ENCODE data around the gene SSBP3.
A peak's percentile ranks its signal among the peaks of the same experiment; 100 is the strongest.

Gene SSBP3

GRCh38 chr1:54407404-54408146 is 1.4 kb upstream of the SSBP3 start:
- H3K27ac ChIP-seq (replicated peaks): peak overlapping the region; percentile 85
- DNase-seq (ENCODE audit: low read depth in 1 of 2, low spot score in 1 of 2): peak; percentile 85 to 86
- H3K4me3 ChIP-seq (replicated peaks; ENCODE audit: insufficient read depth, low read length): peak overlapping the region; percentile 85
- H3K27me3 ChIP-seq (ENCODE audit: insufficient read depth, poor library complexity, severe bottlenecking): no peaks in the 10 kb centered on the region
- TF ChIP-seq GABPA (IDR thresholded peaks at IDR 0.05; ENCODE audit: low read depth) (no peak; the same call in 1 of the 2 replicates), POLR2AphosphoS5 (IDR thresholded peaks at IDR 0.05; ENCODE audit: low read depth) (0 out of 2 replicates have a peak, but pooled peaks have one; percentile 14)

- peak overlapping the region; percentile 85 for H3K4me3 ChIP-seq (replicated peaks; ENCODE audit: insufficient read depth, low read length)
- H3K27ac ChIP-seq (replicated peaks): peak overlapping the region; percentile 85
- H3K27me3 ChIP-seq (ENCODE audit: insufficient read depth, poor library complexity, severe bottlenecking): no peaks in the 10 kb centered on the region
- TF ChIP-seq REST (IDR thresholded peaks at IDR 0.05; ENCODE audit: insufficient replicate concordance, low read depth) (no peak), CTCF (IDR thresholded peaks at IDR 0.05; ENCODE audit: insufficient read depth, low read length) (no peak), POLR2AphosphoS5 (IDR thresholded peaks at IDR 0.05; ENCODE audit: low read depth) (no peak), GABPA (IDR thresholded peaks at IDR 0.05; ENCODE audit: low read depth) (no peak), SPI1 (IDR thresholded peaks at IDR 0.05; ENCODE audit: borderline replicate concordance, low read depth) (no peak)
- DNase-seq (ENCODE audit: low read depth in 1 of 2, low spot score in 1 of 2): no peak
These were observed 885 bp upstream of the SSBP3 start for GRCh38 chr1:54407154-54407403.

GRCh38 chr1:54405898-54406293 is 298 bp downstream of the SSBP3 start:
- peak in 1 of 2 experiments; percentile 6 for DNase-seq (ENCODE audit: low read depth in 1 of 2, low spot score in 1 of 2)
- no peaks in the 10 kb centered on the region for H3K27me3 ChIP-seq (ENCODE audit: insufficient read depth, poor library complexity, severe bottlenecking)
- H3K27ac ChIP-seq (replicated peaks): no peak overlapping the region
- peak overlapping the region; percentile 59 for H3K4me3 ChIP-seq (replicated peaks; ENCODE audit: insufficient read depth, low read length)
- TF ChIP-seq SPI1 (IDR thresholded peaks at IDR 0.05; ENCODE audit: borderline replicate concordance, low read depth): no peak
- no peak for TF ChIP-seq CTCF (IDR thresholded peaks at IDR 0.05; ENCODE audit: insufficient read depth, low read length)
- no peak for TF ChIP-seq GABPA (IDR thresholded peaks at IDR 0.05; ENCODE audit: low read depth)
- no peak for TF ChIP-seq POLR2AphosphoS5 (IDR thresholded peaks at IDR 0.05; ENCODE audit: low read depth)
- no peak for TF ChIP-seq REST (IDR thresholded peaks at IDR 0.05; ENCODE audit: insufficient replicate concordance, low read depth)

- Histone ChIP-seq H3K4me3 (replicated peaks; ENCODE audit: insufficient read depth, low read length) (peak overlapping the region; percentile 59), H3K27me3 (ENCODE audit: insufficient read depth, poor library complexity, severe bottlenecking) (no peaks in the 10 kb centered on the region), H3K27ac (replicated peaks) (peak overlapping the region; percentile 14; the same call in 1 of the 2 replicates)
- TF ChIP-seq GABPA (IDR thresholded peaks at IDR 0.05; ENCODE audit: low read depth) (no peak), POLR2AphosphoS5 (IDR thresholded peaks at IDR 0.05; ENCODE audit: low read depth) (no peak), REST (IDR thresholded peaks at IDR 0.05; ENCODE audit: insufficient replicate concordance, low read depth) (no peak)
- DNase-seq (ENCODE audit: low read depth in 1 of 2, low spot score in 1 of 2): peak in 1 of 2 experiments; percentile 20
These were observed 976 bp downstream of the SSBP3 start for GRCh38 chr1:54404939-54405897.

Measured in HL-60 (cell line).